B cell (primary cell): ENCODE measurements around the gene BTN2A1. TPM values are rescaled to one million over a fixed set of nuclear protein-coding genes. Genes with fewer than 3 reads are reported as not detected.

Experiments
- ATAC-seq: fragments of 200-7000 bp; cut with Tn5 transposase; one replicate; pipeline ENCODE4 v1.10.0; 2021; ENCODE audit warnings: low read depth, mild to moderate bottlenecking, moderate number of reproducible peaks, moderate library complexity
- CTCF ChIA-PET: fragments of 350-600 bp; sonication (Branson Sonifier 250); formaldehyde crosslinking; loops from one replicate; lab custom pipeline; 2021; ENCODE audit warnings: antibody characterized with exemption, inconsistent platforms; lab: Charles Lee
- POLR2A ChIA-PET: fragments of 350-600 bp; sonication (Branson Sonifier 250); formaldehyde crosslinking; loops from one replicate; lab custom pipeline; 2021; ENCODE audit warnings: antibody characterized with exemption; lab: Charles Lee
- DNase-seq: peaks from one replicate; pipeline ENCODE4 v3.0.0; 2013
- H2AFZ ChIP-seq: 2 replicates; pipeline ENCODE4 v1.6.1; 2012; ENCODE audit warnings: mild to moderate bottlenecking, low read depth, low read length; ENCODE audit not compliant: insufficient read depth, poor library complexity, severe bottlenecking
- H3K27ac ChIP-seq, 2 donors: 1 replicate in 1 of 2; 2 replicates in 1 of 2; pipeline ENCODE4 v1.5.1; 2012 to 2013; ENCODE audit warnings: low read length in 2 of 2, mild to moderate bottlenecking in 2 of 2, moderate library complexity in 1 of 2
- H3K27me3 ChIP-seq, 4 experiments: fragments of 200-600 bp in 1 of 4; sonication (generic) in 1 of 4; replicated peaks in 1 of 4; 1 replicate in 2 of 4; 2 replicates in 2 of 4; pipeline versions ENCODE4 v1.6.1 to v1.7.0; 2013 to 2016; ENCODE audit warnings: low read length in 3 of 4, mild to moderate bottlenecking in 2 of 4, mixed read lengths in 1 of 4, moderate library complexity in 1 of 4; ENCODE audit not compliant: insufficient read depth in 4 of 4, control insufficient read depth in 3 of 4; ENCODE audit errors: control extremely low read depth in 1 of 4
- H3K36me3 ChIP-seq, 2 experiments: replicated peaks in 1 of 2; 1 replicate in 1 of 2; 2 replicates in 1 of 2; pipeline versions ENCODE4 v1.6.1 to v1.7.1; 2013; ENCODE audit warnings: low read length in 1 of 2; ENCODE audit not compliant: insufficient read depth in 2 of 2, control insufficient read depth in 1 of 2; ENCODE audit errors: control extremely low read depth in 1 of 2, extremely low read depth in 1 of 2
- H3K4me1 ChIP-seq, 2 donors: fragments of 200-600 bp in 1 of 2; sonication (generic) in 1 of 2; 1 replicate in 1 of 2; 2 replicates in 1 of 2; pipeline versions ENCODE4 v1.5.1 to v1.6.1; 2013 to 2017; ENCODE audit warnings: low read length in 2 of 2; ENCODE audit not compliant: control insufficient read depth in 2 of 2, insufficient read depth in 2 of 2
- H3K4me2 ChIP-seq: replicated peaks from 2 replicates; pipeline ENCODE3; 2012; ENCODE audit warnings: mild to moderate bottlenecking, low read depth, low read length; ENCODE audit not compliant: poor library complexity, severe bottlenecking
- H3K4me3 ChIP-seq, 5 experiments: fragments of 200-600 bp in 1 of 5; sonication (generic) in 1 of 5; 1 replicate in 3 of 5; 2 replicates in 2 of 5; pipeline versions ENCODE4 v1.5.1 to v1.7.0; 2011 to 2016; ENCODE audit warnings: low read length in 4 of 5, mild to moderate bottlenecking in 4 of 5, low read depth in 2 of 5, control low read depth in 1 of 5, moderate library complexity in 1 of 5; ENCODE audit not compliant: insufficient read depth in 1 of 5; ENCODE audit errors: control extremely low read depth in 1 of 5, extremely low read depth in 1 of 5
- H3K79me2 ChIP-seq: fragments of 200-600 bp; sonication (generic); one replicate; pipeline ENCODE4 v1.6.0; 2016; ENCODE audit warnings: low read length; ENCODE audit not compliant: control insufficient read depth, insufficient read depth
- H3K9ac ChIP-seq: fragments of 200-600 bp; sonication (generic); 2 replicates; pipeline ENCODE4 v1.6.1; 2017; ENCODE audit warnings: mild to moderate bottlenecking, low read length, moderate library complexity
- H3K9me3 ChIP-seq, 3 donors: one replicate each; pipeline versions ENCODE4 v1.6.1 to v1.7.1; 2013; ENCODE audit warnings: low read length in 2 of 3; ENCODE audit not compliant: control insufficient read depth in 2 of 3, insufficient read depth in 1 of 3; ENCODE audit errors: control extremely low read depth in 1 of 3
- H4K20me1 ChIP-seq: 2 replicates; pipeline ENCODE4 v1.6.0; 2012; ENCODE audit warnings: mild to moderate bottlenecking, low read length; ENCODE audit not compliant: insufficient read depth, control insufficient read depth, poor library complexity, severe bottlenecking
- H3K27ac Mint-ChIP-seq: one replicate; pipeline ENCODE4 v1.8.0; 2021; ENCODE audit warnings: mixed read lengths
- H3K27me3 Mint-ChIP-seq: one replicate; pipeline ENCODE4 v1.8.0; 2021; ENCODE audit warnings: mixed read lengths
- H3K4me1 Mint-ChIP-seq: one replicate; pipeline ENCODE4 v1.8.0; 2021; ENCODE audit warnings: mixed read lengths
- H3K4me3 Mint-ChIP-seq: one replicate; pipeline ENCODE4 v1.8.0; 2021; ENCODE audit warnings: mixed read lengths
- H3K9me3 Mint-ChIP-seq: one replicate; pipeline ENCODE4 v1.8.0; 2022; ENCODE audit warnings: mixed read lengths; ENCODE audit not compliant: insufficient read depth
- EZH2 ChIP-seq: IDR thresholded peaks from 2 replicates; pipeline ENCODE4 v1.6.1; 2012; ENCODE audit warnings: borderline replicate concordance, low read depth, mild to moderate bottlenecking, moderate library complexity, low read length; ENCODE audit not compliant: insufficient read depth, poor library complexity, severe bottlenecking
- WGBS: methylation state at CpG from one replicate; pipeline ENCODE4 v1.1.5; 2013; ENCODE audit warnings: missing lambda C conversion rate; ENCODE audit not compliant: insufficient coverage; 5-methylcytosine and 5-hydroxymethylcytosine counted together
- intact Hi-C: fragments of 100-400 bp; cut with micrococcal nuclease; formaldehyde crosslinking; loops from one replicate; pipeline ENCODE4 v1.10.0; 2022
- polyA plus RNA-seq: library from polyadenylated mRNA; depleted of rRNA; stranded (reverse); fragments of >200 nt; gene quantifications from 2 replicates; pipeline ENCODE4 v1.2.3, GENCODE V29; 2012
- total RNA-seq, 2 donors: library from RNA; stranded (reverse); fragments of 120-200 nt in 1 of 2; gene quantifications; 1 replicate in 1 of 2; 2 replicates in 1 of 2; pipeline versions ENCODE4 v1.2.3 to v1.2.4, GENCODE V29; 2013 to 2022
- TF ChIP-seq, protein P1 (sequence below): fragments of 200-600 bp; IDR thresholded peaks from one replicate; pipeline ENCODE4 v1.8.0; 2022; ENCODE audit warnings: antibody characterized with exemption, mild to moderate bottlenecking

Gene BTN2A1
- total and polyA plus RNA-seq, 2 donors (not counting 1 experiment from before 2014, with no cell fraction given): 55.1 to 69.6 TPM

- POLR2A ChIA-PET: interaction anchor here (0.7 kb wide), 1 partner anchor 124 kb away, joined by 3 read pairs; the partner anchor contains the start of gene HMGN4
- no peak overlapping the region for H2AFZ ChIP-seq
- TF ChIP-seq EZH2: no peak
- TF ChIP-seq, protein P1, sequence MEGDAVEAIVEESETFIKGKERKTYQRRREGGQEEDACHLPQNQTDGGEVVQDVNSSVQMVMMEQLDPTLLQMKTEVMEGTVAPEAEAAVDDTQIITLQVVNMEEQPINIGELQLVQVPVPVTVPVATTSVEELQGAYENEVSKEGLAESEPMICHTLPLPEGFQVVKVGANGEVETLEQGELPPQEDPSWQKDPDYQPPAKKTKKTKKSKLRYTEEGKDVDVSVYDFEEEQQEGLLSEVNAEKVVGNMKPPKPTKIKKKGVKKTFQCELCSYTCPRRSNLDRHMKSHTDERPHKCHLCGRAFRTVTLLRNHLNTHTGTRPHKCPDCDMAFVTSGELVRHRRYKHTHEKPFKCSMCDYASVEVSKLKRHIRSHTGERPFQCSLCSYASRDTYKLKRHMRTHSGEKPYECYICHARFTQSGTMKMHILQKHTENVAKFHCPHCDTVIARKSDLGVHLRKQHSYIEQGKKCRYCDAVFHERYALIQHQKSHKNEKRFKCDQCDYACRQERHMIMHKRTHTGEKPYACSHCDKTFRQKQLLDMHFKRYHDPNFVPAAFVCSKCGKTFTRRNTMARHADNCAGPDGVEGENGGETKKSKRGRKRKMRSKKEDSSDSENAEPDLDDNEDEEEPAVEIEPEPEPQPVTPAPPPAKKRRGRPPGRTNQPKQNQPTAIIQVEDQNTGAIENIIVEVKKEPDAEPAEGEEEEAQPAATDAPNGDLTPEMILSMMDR: no peak
- no peak overlapping the region for H3K27ac ChIP-seq
- no peaks in the 10 kb centered on the region for H3K27me3 ChIP-seq
- peaks cover 0 to 40% of the 10 kb centered on the region in 2 experiments for H3K36me3 ChIP-seq
- WGBS: no CpG with 5 or more reads among the region's 3 CpGs
- CTCF ChIA-PET: interaction anchor here (1.0 kb wide), 1 partner anchor 422 kb away, joined by 3 read pairs; no protein-coding TSS in a partner anchor
- H3K4me1 ChIP-seq: peaks cover 12% of the 10 kb centered on the region in 2 donors
- H3K4me3 ChIP-seq: no peak overlapping the region
- H4K20me1 ChIP-seq: no peaks in the 10 kb centered on the region
- Mint-ChIP-seq H3K4me1 (peaks cover 27% of the 10 kb centered on the region), H3K4me3 (peak overlapping the region; percentile 67), H3K27me3 (no peaks in the 10 kb centered on the region), H3K27ac (peak overlapping the region; percentile 70), H3K9me3 (peaks cover 7% of the 10 kb centered on the region)
- peak overlapping the region; percentile 35 for H3K4me2 ChIP-seq
- H3K79me2 ChIP-seq: no peaks in the 10 kb centered on the region
- peaks cover 4 to 20% (median 8%) of the 10 kb centered on the region in 3 donors for H3K9me3 ChIP-seq
- H3K9ac ChIP-seq: no peak overlapping the region
- ATAC-seq: peak; percentile 73
- intact Hi-C loops: no loop called here
- peak; percentile 43 for DNase-seq
Observed at GRCh38 chr6:26414281-26414680, 43.5 kb upstream of the BTN2A1 start.

GRCh38 chr6:26415036-26415614, 42.6 kb upstream of the BTN2A1 start:
- no peak overlapping the region for H3K27ac ChIP-seq
- H3K9me3 ChIP-seq: peaks cover 4 to 20% (median 8%) of the 10 kb centered on the region in 3 donors
- H3K4me3 Mint-ChIP-seq: no peak overlapping the region
- H3K27me3 Mint-ChIP-seq: no peaks in the 10 kb centered on the region
- POLR2A ChIA-PET: no interaction called here
- no peaks in the 10 kb centered on the region for H3K27me3 ChIP-seq
- no peak overlapping the region for H3K4me2 ChIP-seq
- H3K9me3 Mint-ChIP-seq: peaks cover 7% of the 10 kb centered on the region
- intact Hi-C loops: no loop called here
- TF ChIP-seq, protein P1: no peak
- TF ChIP-seq EZH2: no peak
- H3K4me3 ChIP-seq: no peak overlapping the region
- H3K4me1 ChIP-seq: peaks cover 12% of the 10 kb centered on the region in 2 donors
- H3K27ac Mint-ChIP-seq: no peak overlapping the region
- H4K20me1 ChIP-seq: no peaks in the 10 kb centered on the region
- H3K79me2 ChIP-seq: no peaks in the 10 kb centered on the region
- H3K4me1 Mint-ChIP-seq: peaks cover 27% of the 10 kb centered on the region
- ATAC-seq (no peak), DNase-seq (no peak)
- no peak overlapping the region for H2AFZ ChIP-seq
- peaks cover 0 to 32% of the 10 kb centered on the region in 2 experiments for H3K36me3 ChIP-seq
- no peak overlapping the region for H3K9ac ChIP-seq
- CTCF ChIA-PET: no interaction called here
- WGBS: no CpG with 5 or more reads among the region's 1 CpG
